T1000 (cell line): Measurements from ENCODE around the gene ZSCAN9.

Source experiments
- DNase-seq: peaks from one replicate; lab custom pipeline; 2025; ENCODE audit warnings: mixed read lengths; lab: John Stamatoyannopoulos, UW

The ZSCAN9 gene

GRCh38 chr6:28225056-28225834, at the start of gene ZSCAN9:
TSS of gene ZSCAN9 (plus strand) at chr6:28225275. CDS start at chr6:28227085, 1,810 bp downstream.
- peak; percentile 86 for DNase-seq

- DNase-seq, result no peak
Measured at GRCh38 chr6:28176373-28176772, 48.7 kb upstream of the ZSCAN9 start.

DNA sequence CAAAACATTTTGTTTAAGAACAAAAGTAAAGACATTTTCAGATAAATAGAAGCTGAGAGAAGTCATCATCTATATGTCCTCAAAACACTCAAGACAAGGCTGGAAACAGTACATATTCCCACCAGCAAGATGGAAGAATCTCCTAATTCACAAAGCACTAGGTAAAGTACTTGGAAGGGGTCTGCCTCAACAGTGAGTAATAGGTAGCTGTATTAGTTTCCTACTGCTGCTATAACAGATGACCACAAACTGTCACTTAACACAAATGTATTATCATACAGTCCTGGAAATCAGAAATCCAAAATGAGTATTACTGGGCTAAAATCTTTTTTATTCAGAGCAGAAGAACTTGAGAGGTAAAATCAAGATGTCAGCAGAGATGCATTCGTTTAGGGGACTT, 42.8 kb upstream of the ZSCAN9 start:
- no peak for DNase-seq

GRCh38 chr6:28188111-28188979, 36.7 kb upstream of the ZSCAN9 start:
- DNase-seq, result no peak

DNA sequence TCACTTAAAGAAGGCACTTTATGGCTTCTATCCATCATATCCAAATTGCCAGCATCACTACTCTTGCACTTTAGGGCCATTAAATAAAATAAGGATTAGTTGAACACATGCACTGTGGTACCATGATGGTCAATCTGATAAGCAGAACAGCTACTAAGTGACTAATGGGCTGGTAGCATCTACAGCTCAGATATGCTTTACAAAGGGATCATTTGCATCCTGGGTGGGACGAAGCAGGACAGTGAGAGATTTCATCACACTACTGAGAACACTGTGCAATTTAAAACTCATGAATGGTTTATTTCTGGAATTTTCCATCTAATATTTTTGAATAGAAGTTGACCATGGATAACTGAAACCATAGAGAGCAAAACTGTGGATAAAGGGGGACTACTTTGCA, 25.1 kb upstream of the ZSCAN9 start:
- DNase-seq, result no peak

DNA sequence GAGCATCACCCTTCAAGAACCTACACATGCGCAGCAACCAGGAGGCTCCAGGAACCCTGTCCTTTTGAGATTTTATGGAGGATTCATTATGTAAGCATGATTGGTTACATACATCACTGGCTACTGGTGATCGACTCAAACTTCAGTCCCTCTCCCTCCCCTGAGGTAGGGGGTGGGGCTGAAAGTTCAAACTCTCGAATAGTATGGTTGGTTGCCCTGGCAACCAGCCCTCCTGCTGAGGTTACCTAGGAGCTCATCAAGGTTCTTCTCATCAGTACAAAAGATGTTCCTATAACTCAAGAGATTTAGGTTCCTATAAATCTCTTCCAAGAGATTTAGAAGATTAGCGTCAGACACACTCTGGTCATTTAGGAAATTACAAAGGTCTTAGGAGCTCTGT, 21.9 kb upstream of the ZSCAN9 start:
- no peak for DNase-seq

DNA sequence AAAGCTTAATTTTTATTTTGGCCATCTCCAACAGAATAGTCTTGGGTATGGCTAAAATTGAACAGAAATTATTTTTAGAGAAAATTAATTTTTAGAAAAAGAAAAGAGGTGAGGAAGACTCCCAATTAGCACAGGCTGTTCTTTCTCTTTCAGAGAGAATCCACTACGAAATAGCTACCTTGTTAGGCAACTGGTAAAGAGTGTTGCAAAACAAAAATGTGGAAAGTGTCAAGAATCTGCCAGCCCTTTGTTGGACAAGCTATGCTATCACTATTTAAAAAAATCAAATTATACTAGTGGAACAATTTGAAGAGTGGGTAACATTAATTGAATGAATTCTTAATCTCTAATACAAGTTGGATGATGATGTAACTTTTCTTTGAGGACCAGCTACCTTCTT, 19.2 kb upstream of the ZSCAN9 start:
- DNase-seq, result no peak

GRCh38 chr6:28206527-28206926, 18.5 kb upstream of the ZSCAN9 start:
- DNase-seq, result no peak

DNA sequence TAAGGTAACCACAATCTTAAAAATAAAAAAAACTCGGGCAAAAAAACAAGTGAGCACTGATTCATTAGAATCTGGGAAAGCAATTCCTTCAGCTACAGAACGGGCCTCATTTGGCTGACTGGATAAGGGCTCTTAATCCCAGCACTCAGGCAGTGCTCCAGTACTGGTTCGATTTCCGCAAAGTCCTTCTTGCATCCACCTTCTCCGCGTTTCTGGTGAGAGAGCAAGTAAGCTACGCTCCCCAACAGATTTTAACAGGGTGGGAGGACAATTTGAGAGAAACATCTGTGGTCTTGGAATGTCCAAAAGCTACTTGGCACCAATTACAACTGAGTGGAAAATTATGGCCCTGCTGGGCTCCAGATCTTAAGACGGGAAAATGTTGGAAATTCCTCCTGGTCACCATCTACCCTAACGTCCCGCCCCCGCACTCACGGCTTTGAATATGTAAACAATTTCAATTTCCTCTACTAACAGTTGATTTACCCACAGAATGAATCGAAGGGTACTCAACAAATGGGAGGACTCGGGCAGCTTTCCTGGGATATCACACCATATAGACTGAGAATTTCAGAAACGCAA, 18.1 kb upstream of the ZSCAN9 start:
- no peak for DNase-seq

- DNase-seq, result no peak
Measured at GRCh38 chr6:28207510-28208110, 17.5 kb upstream of the ZSCAN9 start.

GRCh38 chr6:28208111-28208659, 16.9 kb upstream of the ZSCAN9 start:
- no peak for DNase-seq

- DNase-seq, result no peak
Measured at GRCh38 chr6:28209753-28210535, 15.1 kb upstream of the ZSCAN9 start.

- no peak for DNase-seq
Measured at GRCh38 chr6:28211840-28212509, 13.1 kb upstream of the ZSCAN9 start.

- peak; percentile 29 for DNase-seq
Measured at GRCh38 chr6:28212510-28213212, 12.4 kb upstream of the ZSCAN9 start.

- DNase-seq, result no peak
Measured at GRCh38 chr6:28213213-28213523, 11.9 kb upstream of the ZSCAN9 start.

- no peak for DNase-seq
Measured at GRCh38 chr6:28215425-28215824, 9.7 kb upstream of the ZSCAN9 start.

GRCh38 chr6:28217890-28218289, 7.2 kb upstream of the ZSCAN9 start:
- no peak for DNase-seq

DNA sequence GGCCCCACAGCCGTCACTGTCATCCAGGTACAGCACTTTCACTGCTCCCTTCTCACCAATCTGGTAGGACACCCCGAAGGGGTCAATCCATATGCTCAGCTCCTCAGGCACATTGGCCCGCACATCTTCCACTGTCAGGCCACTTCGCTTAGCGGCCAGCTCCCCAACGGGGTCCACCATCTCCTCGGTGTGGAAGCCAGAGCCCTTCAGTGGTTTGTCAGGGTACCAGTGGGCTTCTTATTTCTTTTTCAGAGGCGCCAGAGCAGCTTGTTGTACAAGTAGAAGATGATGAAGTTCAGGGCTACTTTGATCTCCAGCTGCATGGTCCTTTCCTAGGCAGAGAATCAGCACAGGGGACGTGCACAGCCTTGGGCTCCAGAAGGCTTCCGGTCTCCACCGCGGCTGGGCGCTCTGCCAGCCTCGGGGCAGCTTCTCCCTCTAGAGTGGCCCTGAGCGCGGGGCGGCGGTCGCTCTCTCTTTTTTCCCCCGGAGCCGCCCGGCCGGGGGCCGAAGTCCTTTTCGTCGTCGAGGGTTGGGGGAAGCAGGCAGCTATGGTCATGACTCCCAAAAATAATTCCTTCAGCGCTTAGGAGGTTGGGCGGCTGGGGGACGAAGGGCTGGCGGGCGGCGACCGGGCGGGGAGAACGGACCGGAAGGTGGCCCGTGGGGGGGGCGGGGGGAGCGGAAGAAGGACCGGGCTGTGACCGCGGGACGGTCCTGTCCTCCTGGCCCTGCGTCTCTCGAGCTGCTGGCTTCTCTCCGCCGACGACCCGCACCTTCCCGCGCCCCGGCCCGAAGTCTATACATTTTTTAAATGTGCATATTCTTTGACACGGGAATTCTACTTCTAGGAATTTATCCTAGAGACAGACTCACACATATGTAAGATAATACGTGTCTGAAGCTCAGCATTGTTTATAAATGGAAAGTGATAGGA, 6.5 kb upstream of the ZSCAN9 start:
- no peak for DNase-seq
